H9 (cell line): ENCODE data around the gene OXA1L. TPM values are rescaled to one million over a fixed set of nuclear protein-coding genes. Genes with fewer than 3 reads are reported as not detected.
"Not testable (repeated sequence)": the region's sequence is repeated elsewhere in the genome, so short reads cannot be mapped to it uniquely, and the experiment has no call there.

Experiments used
- DNase-seq: peaks from one replicate; pipeline ENCODE4 v3.0.0-alpha.2; 2017
- H2AFZ ChIP-seq: one replicate; pipeline ENCODE4 v1.6.1; 2013; ENCODE audit warnings: mild to moderate bottlenecking, low read length, control low read depth, moderate library complexity
- H2AK5ac ChIP-seq: 2 replicates; pipeline ENCODE4 v1.6.1; 2013; ENCODE audit warnings: low read length, control low read depth, mixed read lengths; ENCODE audit not compliant: insufficient read length
- H2BK120ac ChIP-seq: one replicate; pipeline ENCODE4 v1.6.1; 2013; ENCODE audit warnings: low read depth, mild to moderate bottlenecking, low read length, control low read depth, inconsistent platforms; ENCODE audit not compliant: poor library complexity, severe bottlenecking
- H2BK12ac ChIP-seq: 2 replicates; pipeline ENCODE4 v1.6.1; 2013; ENCODE audit warnings: low read length, control low read depth, mixed read lengths, low read depth; ENCODE audit not compliant: insufficient read length
- H2BK15ac ChIP-seq: 2 replicates; pipeline ENCODE4 v1.6.1; 2013; ENCODE audit warnings: low read depth, low read length, control low read depth
- H2BK20ac ChIP-seq: one replicate; pipeline ENCODE4 v1.6.1; 2013; ENCODE audit warnings: low read depth, mild to moderate bottlenecking, low read length, control low read depth, inconsistent platforms; ENCODE audit not compliant: poor library complexity, severe bottlenecking
- H2BK5ac ChIP-seq: 2 replicates; pipeline ENCODE4 v1.6.1; 2013; ENCODE audit warnings: low read length, control low read depth, mixed read lengths; ENCODE audit not compliant: insufficient read length
- H3K14ac ChIP-seq: 2 replicates; pipeline ENCODE4 v1.6.1; 2013; ENCODE audit warnings: low read length, control low read depth; ENCODE audit not compliant: insufficient read depth
- H3K18ac ChIP-seq: 2 replicates; pipeline ENCODE4 v1.6.1; 2013; ENCODE audit warnings: low read depth, mild to moderate bottlenecking, mixed read lengths, low read length, control low read depth; ENCODE audit not compliant: insufficient read length
- H3K23ac ChIP-seq: 2 replicates; pipeline ENCODE4 v1.6.1; 2013; ENCODE audit warnings: low read length, control low read depth, mixed read lengths, low read depth; ENCODE audit not compliant: insufficient read length
- H3K23me2 ChIP-seq: 2 replicates; pipeline ENCODE4 v1.6.1; 2013; ENCODE audit warnings: low read depth, mild to moderate bottlenecking, mixed read lengths, low read length, control low read depth; ENCODE audit not compliant: insufficient read length, poor library complexity, severe bottlenecking
- H3K27ac ChIP-seq: 2 replicates; pipeline ENCODE4 v1.5.1; 2013; ENCODE audit warnings: low read length, control low read depth, mixed read lengths, low read depth; ENCODE audit not compliant: insufficient read length
- H3K27me3 ChIP-seq: 2 replicates; pipeline ENCODE4 v1.6.1; 2013; ENCODE audit warnings: low read length, control low read depth, inconsistent platforms; ENCODE audit not compliant: insufficient read depth
- H3K4ac ChIP-seq: 2 replicates; pipeline ENCODE4 v1.6.1; 2013; ENCODE audit warnings: low read depth, mild to moderate bottlenecking, control low read depth, inconsistent platforms, low read length, moderate library complexity
- H3K4me1 ChIP-seq: 2 replicates; pipeline ENCODE4 v1.6.1; 2013; ENCODE audit warnings: low read length, control low read depth, inconsistent platforms; ENCODE audit not compliant: insufficient read depth
- H3K4me2 ChIP-seq: 2 replicates; pipeline ENCODE4 v1.6.1; 2013; ENCODE audit warnings: low read length, control low read depth, mixed read lengths; ENCODE audit not compliant: insufficient read length, insufficient read depth
- H3K56ac ChIP-seq: 2 replicates; pipeline ENCODE4 v1.6.1; 2013; ENCODE audit warnings: low read depth, mild to moderate bottlenecking, mixed read lengths, low read length, control low read depth; ENCODE audit not compliant: insufficient read length
- H3K79me1 ChIP-seq: 2 replicates; pipeline ENCODE4 v1.6.1; 2013; ENCODE audit warnings: low read depth, mild to moderate bottlenecking, moderate library complexity, low read length, control low read depth, inconsistent platforms; ENCODE audit not compliant: insufficient read depth, poor library complexity, severe bottlenecking
- H3K79me2 ChIP-seq: 2 replicates; pipeline ENCODE4 v1.6.1; 2013; ENCODE audit warnings: low read length, control low read depth, inconsistent platforms; ENCODE audit not compliant: insufficient read depth
- H3K9ac ChIP-seq: 2 replicates; pipeline ENCODE4 v1.6.1; 2013; ENCODE audit warnings: low read length, control low read depth, mixed read lengths; ENCODE audit not compliant: insufficient read length; ENCODE audit errors: extremely low read depth
- H3K9me3 ChIP-seq: one replicate; pipeline ENCODE4 v1.6.1; 2013; ENCODE audit warnings: low read depth, low read length, inconsistent platforms; ENCODE audit not compliant: control insufficient read depth
- H3T11ph ChIP-seq: one replicate; pipeline ENCODE4 v1.6.1; 2013; ENCODE audit warnings: mild to moderate bottlenecking, low read length, control low read depth, inconsistent platforms
- H4K20me1 ChIP-seq: one replicate; pipeline ENCODE4 v1.6.1; 2013; ENCODE audit not compliant: control insufficient read depth, insufficient read length, insufficient read depth
- H4K5ac ChIP-seq: 2 replicates; pipeline ENCODE4 v1.6.1; 2013; ENCODE audit warnings: low read depth, mild to moderate bottlenecking, mixed read lengths, low read length, control low read depth; ENCODE audit not compliant: insufficient read length
- H4K8ac ChIP-seq: replicated peaks from 2 replicates; pipeline ENCODE4 v1.6.1; 2013; ENCODE audit warnings: low read length, control low read depth, mixed read lengths, low read depth; ENCODE audit not compliant: insufficient read length
- H4K91ac ChIP-seq: 2 replicates; pipeline ENCODE4 v1.6.1; 2013; ENCODE audit warnings: low read depth, mild to moderate bottlenecking, moderate library complexity, mixed read lengths, low read length, control low read depth; ENCODE audit not compliant: insufficient read length
- H3K27ac Mint-ChIP-seq, 3 experiments: 2 replicates in 2 of 3; 3 replicates in 1 of 3; pipeline ENCODE4 v1.8.0; 2020 to 2021; ENCODE audit warnings: mixed read lengths in 3 of 3, mild to moderate bottlenecking in 1 of 3, moderate library complexity in 1 of 3
- H3K27me3 Mint-ChIP-seq: 2 replicates; pipeline ENCODE4 v1.8.0; 2021; ENCODE audit warnings: low read depth, mild to moderate bottlenecking, moderate library complexity, mixed read lengths
- H3K36me3 Mint-ChIP-seq, 3 experiments: 2 replicates in 2 of 3; 3 replicates in 1 of 3; pipeline ENCODE4 v1.8.0; 2020 to 2021; ENCODE audit warnings: low read depth in 3 of 3, mixed read lengths in 3 of 3; ENCODE audit not compliant: insufficient read depth in 1 of 3
- H3K4me1 Mint-ChIP-seq, 2 experiments: 2 replicates each; pipeline ENCODE4 v1.8.0; 2020; ENCODE audit warnings: mixed read lengths in 2 of 2
- H3K4me3 Mint-ChIP-seq, 2 experiments: 2 replicates in 1 of 2; 3 replicates in 1 of 2; pipeline ENCODE4 v1.8.0; 2020 to 2021; ENCODE audit warnings: mild to moderate bottlenecking in 2 of 2, mixed read lengths in 2 of 2, moderate library complexity in 1 of 2
- H3K9me3 Mint-ChIP-seq, 2 experiments: 2 replicates in 1 of 2; 3 replicates in 1 of 2; pipeline ENCODE4 v1.8.0; 2020; ENCODE audit warnings: mild to moderate bottlenecking in 2 of 2, mixed read lengths in 2 of 2, moderate library complexity in 1 of 2
- CTCF ChIP-seq: fragments of 200-600 bp; sonication (generic); conservative IDR thresholded peaks from 3 replicates; pipeline ENCODE4 v1.8.0; 2021; ENCODE audit warnings: antibody characterized with exemption, mild to moderate bottlenecking
- WGBS: extraction: QIAGEN DNeasy Blood & Tissue Kit; methylation state at CpG from one replicate; pipeline ENCODE4 v1.1.7; 2013; ENCODE audit warnings: missing lambda C conversion rate, low lambda C conversion rate, mixed read lengths; ENCODE audit not compliant: insufficient read length; ENCODE audit errors: extremely low coverage; 5-methylcytosine and 5-hydroxymethylcytosine counted together
- total RNA-seq: library from RNA; stranded (reverse); gene quantifications from 2 replicates; pipeline ENCODE4 v1.2.1, GENCODE V29; 2021

OXA1L gene
- total RNA-seq, 1 experiment from 2014 or later = 128 TPM

GRCh38 chr14:22735096-22735495 lies 31.4 kb upstream of the OXA1L start:
- Histone ChIP-seq H2BK20ac (no peak overlapping the region), H4K8ac (no peak overlapping the region), H3T11ph (no peak overlapping the region), H2BK5ac (no peak overlapping the region), H3K79me2 (no peaks in the 10 kb centered on the region), H4K5ac (no peak overlapping the region), H3K23me2 (no peaks in the 10 kb centered on the region), H3K9me3 (no peaks in the 10 kb centered on the region), H3K79me1 (no peaks in the 10 kb centered on the region), H3K4me1 (no peaks in the 10 kb centered on the region), H4K20me1 (no peaks in the 10 kb centered on the region), H4K91ac (no peak overlapping the region), H3K23ac (no peak overlapping the region), H3K27me3 (no peaks in the 10 kb centered on the region), H2AFZ (no peak overlapping the region), H2BK15ac (no peak overlapping the region), H3K56ac (no peak overlapping the region), H3K27ac (no peak overlapping the region), H2BK12ac (no peak overlapping the region), H3K14ac (no peak overlapping the region), H3K4ac (no peak overlapping the region), H2AK5ac (no peak overlapping the region), H3K9ac (no peak overlapping the region), H3K4me2 (no peak overlapping the region), H3K18ac (no peak overlapping the region), H2BK120ac (no peak overlapping the region)
- WGBS = no CpG with 5 or more reads among the region's 2 CpGs
- Mint-ChIP-seq H3K9me3 (peaks cover 3 to 7% of the 10 kb centered on the region in 2 experiments), H3K27ac (no peak overlapping the region), H3K27me3 (no peaks in the 10 kb centered on the region; the same call in 1 of the 2 replicates), H3K4me3 (no peak overlapping the region), H3K4me1 (no peaks in the 10 kb centered on the region), H3K36me3 (no peaks in the 10 kb centered on the region; a peak in 1 of 7 replicates)
- TF ChIP-seq CTCF = no peak
- no peak for DNase-seq

- H3K79me1 ChIP-seq, H3K27ac Mint-ChIP-seq, H2BK5ac ChIP-seq, H4K91ac ChIP-seq, H3K79me2 ChIP-seq, H2BK12ac ChIP-seq, H3K4me3 Mint-ChIP-seq, H3K4me1 Mint-ChIP-seq, H3K27me3 Mint-ChIP-seq, H3K27ac ChIP-seq, H3K4me2 ChIP-seq, H3K14ac ChIP-seq, H4K5ac ChIP-seq, H3K27me3 ChIP-seq, H2BK120ac ChIP-seq, H3K9ac ChIP-seq, H3K9me3 Mint-ChIP-seq, H4K20me1 ChIP-seq, H3K23me2 ChIP-seq, H3T11ph ChIP-seq, H3K36me3 Mint-ChIP-seq, H3K18ac ChIP-seq, H3K4ac ChIP-seq, H2AFZ ChIP-seq, DNase-seq, H2AK5ac ChIP-seq, H3K56ac ChIP-seq, H4K8ac ChIP-seq, H2BK15ac ChIP-seq, H2BK20ac ChIP-seq, H3K4me1 ChIP-seq, H3K23ac ChIP-seq, H3K9me3 ChIP-seq: not testable (repeated sequence)
- WGBS = no CpG with 5 or more reads among the region's 14 CpGs
Observed at GRCh38 chr14:22736384-22736783, 30.1 kb upstream of the OXA1L start.
